A172 (cell line): ENCODE data around the gene UGT1A9. TPM values are rescaled to one million over a fixed set of nuclear protein-coding genes. Genes with fewer than 3 reads are reported as not detected.

Experiments used
- DNase-seq: peaks from one replicate; pipeline ENCODE4 v3.0.0-alpha.2; 2015; ENCODE audit warnings: low spot score
- total RNA-seq: library from RNA; depleted of rRNA; stranded (reverse); fragments of >200 nt; shearing (Covaris generic); gene quantifications from 2 replicates; pipeline ENCODE4 v1.2.3, GENCODE V29; 2014

Gene UGT1A9
- total RNA-seq, 1 experiment from 2014 or later, result not detected

GRCh38 chr2:233758849-233759248 is 87.2 kb downstream of the UGT1A9 start:
- DNase-seq, result no peak

GRCh38 chr2:233760043-233760442 is 88.3 kb downstream of the UGT1A9 start, which contains the start of gene UGT1A1:
UGT1A1 (plus strand) TSS chr2:233760270; CDS start chr2:233760288, 18 bp downstream.
- DNase-seq, result no peak

GRCh38 chr2:233761040-233761769 is 89.5 kb downstream of the UGT1A9 start:
- DNase-seq, result no peak

GRCh38 chr2:233764264-233764663 is 92.6 kb downstream of the UGT1A9 start:
- peak; percentile 29 for DNase-seq

- no peak for DNase-seq
Observed at GRCh38 chr2:233764761-233765160, 93.1 kb downstream of the UGT1A9 start.

- no peak for DNase-seq
Observed at GRCh38 chr2:233766416-233766815, 94.7 kb downstream of the UGT1A9 start.

GRCh38 chr2:233768076-233768475 is 96.4 kb downstream of the UGT1A9 start:
- no peak for DNase-seq

GRCh38 chr2:233769260-233769659 is 97.6 kb downstream of the UGT1A9 start:
- DNase-seq, result no peak

GRCh38 chr2:233772153-233772552 is 100.5 kb downstream of the UGT1A9 start:
- DNase-seq, result no peak

- DNase-seq, result no peak
Observed at GRCh38 chr2:233772583-233772982, 100.9 kb downstream of the UGT1A9 start.

- no peak for DNase-seq
Observed at GRCh38 chr2:233773854-233774253, 102.2 kb downstream of the UGT1A9 start.

GRCh38 chr2:233775414-233775813 is 103.7 kb downstream of the UGT1A9 start:
- DNase-seq, result no peak

- no peak for DNase-seq
Observed at GRCh38 chr2:233778030-233778429, 106.3 kb downstream of the UGT1A9 start, which contains the start of gene MROH2A. MROH2A (plus strand) TSS chr2:233778330; CDS start chr2:233779359, 1,029 bp downstream.

GRCh38 chr2:233779722-233780121 is 108.0 kb downstream of the UGT1A9 start:
- no peak for DNase-seq

- DNase-seq, result no peak
Observed at GRCh38 chr2:233780771-233781170, 109.1 kb downstream of the UGT1A9 start.

- no peak for DNase-seq
Observed at GRCh38 chr2:233789554-233789953, 117.9 kb downstream of the UGT1A9 start.

- DNase-seq, result no peak
Observed at GRCh38 chr2:233791151-233791882, 119.6 kb downstream of the UGT1A9 start.

- no peak for DNase-seq
Observed at GRCh38 chr2:233791883-233792329, 120.2 kb downstream of the UGT1A9 start.

GRCh38 chr2:233792720-233793119 is 121.0 kb downstream of the UGT1A9 start:
- DNase-seq, result no peak

GRCh38 chr2:233793465-233794127 is 121.9 kb downstream of the UGT1A9 start:
- DNase-seq, result no peak

- no peak for DNase-seq
Observed at GRCh38 chr2:233794128-233794658, 122.5 kb downstream of the UGT1A9 start.

GRCh38 chr2:233795735-233796171 is 124.1 kb downstream of the UGT1A9 start:
- DNase-seq, result no peak
